Measurements from ENCODE around the gene UBE2R2.
A peak's percentile ranks its signal among the peaks of the same experiment; 100 is the strongest.
"Not testable (repeated sequence)": the region's sequence is repeated elsewhere in the genome, so short reads cannot be mapped to it uniquely, and the experiment has no call there.

Gene UBE2R2

DNA sequence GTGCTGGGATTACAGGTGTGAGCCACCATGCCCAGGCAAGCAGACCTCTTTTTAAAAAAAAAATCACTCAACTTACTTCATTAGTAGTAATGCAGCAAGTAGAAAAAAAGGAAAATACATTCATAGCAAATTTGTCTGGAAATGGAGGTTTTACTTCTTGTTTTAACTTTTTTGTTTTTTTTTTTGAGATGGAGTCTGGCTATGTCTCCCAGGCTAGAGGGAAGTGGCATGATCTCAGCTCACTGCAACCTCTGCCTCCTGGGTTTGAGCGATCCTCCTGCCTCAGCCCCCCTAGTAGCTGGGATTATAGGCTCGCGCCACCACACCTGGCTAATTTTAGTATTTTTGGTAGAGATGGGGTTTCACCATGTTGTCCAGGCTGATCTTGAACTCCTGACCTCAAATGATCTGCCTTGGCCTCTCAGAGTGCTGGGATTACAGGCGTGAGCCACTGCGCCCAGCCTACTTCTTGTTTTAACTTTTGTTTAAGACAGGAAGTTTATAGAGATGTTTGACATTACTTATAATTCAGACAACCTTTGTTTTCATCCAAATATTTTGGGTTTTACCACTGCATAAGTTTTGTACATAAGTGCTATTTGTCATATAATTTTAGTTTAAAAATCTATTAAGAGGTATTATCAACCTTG, 26.5 kb downstream of the UBE2R2 start:
- DNase-seq: no peak

DNA sequence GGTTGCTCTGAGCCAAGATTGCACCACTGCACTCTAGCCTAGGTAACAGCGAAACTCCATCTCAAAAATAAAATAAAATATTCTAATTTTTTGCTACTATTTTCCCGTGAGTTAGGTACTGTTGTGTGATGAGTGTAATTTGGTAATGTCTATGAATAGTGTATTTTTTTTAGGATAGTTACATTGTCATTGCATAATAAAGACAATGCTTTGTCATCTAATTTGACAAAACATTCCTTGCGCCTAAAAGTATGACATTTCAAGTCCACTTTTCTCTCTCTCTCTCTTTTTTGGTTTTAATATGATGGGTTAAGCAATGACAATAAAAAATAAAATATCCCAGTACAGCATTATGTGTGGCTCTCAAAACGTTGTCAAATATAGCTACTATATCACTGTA, 29.3 kb downstream of the UBE2R2 start:
- no peak for DNase-seq

DNA sequence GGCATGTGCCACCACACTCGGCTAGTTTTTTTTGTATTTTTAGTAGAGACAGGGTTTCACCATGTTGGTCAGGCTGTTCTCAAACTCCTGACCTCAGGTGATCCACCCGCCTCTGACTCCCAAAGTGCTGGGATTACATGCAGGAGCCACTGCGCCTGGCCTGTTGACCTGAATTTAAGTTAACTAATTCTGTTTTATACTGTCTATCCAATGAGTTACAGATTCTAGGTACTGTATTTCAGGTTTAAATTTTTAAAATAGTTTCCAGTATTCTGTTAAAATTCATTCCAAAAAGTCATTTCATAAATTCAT, 30.9 kb downstream of the UBE2R2 start:
- not testable (repeated sequence) for DNase-seq

DNA sequence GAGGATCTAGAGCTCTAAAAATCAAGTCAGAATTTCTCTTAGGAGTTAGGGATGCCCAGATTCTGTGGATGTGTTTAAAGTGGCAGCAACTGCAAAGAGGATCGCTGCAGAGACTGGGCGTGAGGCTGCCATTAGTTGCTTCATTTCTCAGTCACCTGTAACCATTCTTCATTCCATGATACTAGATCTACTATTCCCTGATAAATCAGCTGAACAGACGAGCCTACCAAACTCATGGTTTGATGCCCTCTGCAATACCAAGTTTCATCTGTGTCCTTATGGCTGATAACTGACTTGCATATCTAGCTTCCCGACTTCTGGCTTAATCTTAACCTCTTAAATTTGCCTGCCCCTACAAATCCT, 33.3 kb downstream of the UBE2R2 start:
- DNase-seq: no peak

DNA sequence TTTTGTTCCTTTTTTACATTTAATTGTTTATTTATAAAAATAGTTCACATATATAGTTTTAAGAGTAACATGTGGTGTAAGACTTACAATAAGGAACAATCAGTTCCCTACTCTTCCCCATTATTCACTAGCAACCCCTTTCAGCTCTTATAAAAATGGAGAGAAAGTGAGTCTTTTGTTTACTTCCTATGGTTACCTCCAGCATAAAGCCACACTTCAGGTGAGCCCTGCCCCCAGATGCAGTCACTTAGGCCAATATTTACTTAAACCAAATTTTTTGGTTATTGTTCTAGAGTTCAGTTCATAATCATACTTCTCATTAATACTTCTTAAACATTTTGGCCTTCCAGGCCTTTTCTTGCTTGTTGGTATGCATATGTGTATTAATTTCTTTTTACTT, 33.7 kb downstream of the UBE2R2 start:
- no peak for DNase-seq

DNA sequence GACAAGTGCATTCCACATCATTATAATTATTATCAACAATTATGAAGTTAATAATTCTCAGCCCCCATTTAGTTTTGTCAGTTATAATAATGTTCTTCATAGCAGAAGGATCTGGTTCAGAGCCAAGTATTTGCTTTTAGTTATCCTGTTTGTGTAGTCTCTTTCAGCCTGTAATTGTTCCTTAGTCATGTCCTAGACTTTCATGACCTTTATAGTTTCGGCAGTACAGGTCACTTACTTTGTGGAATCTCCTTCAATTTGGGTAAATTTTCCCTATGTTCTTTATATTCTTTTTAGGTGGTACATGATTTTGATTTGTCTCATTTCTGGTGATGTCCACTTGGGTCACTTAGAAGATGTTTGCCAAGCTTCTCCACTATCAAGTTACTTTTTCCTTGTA, 34.3 kb downstream of the UBE2R2 start:
- DNase-seq: no peak

DNA sequence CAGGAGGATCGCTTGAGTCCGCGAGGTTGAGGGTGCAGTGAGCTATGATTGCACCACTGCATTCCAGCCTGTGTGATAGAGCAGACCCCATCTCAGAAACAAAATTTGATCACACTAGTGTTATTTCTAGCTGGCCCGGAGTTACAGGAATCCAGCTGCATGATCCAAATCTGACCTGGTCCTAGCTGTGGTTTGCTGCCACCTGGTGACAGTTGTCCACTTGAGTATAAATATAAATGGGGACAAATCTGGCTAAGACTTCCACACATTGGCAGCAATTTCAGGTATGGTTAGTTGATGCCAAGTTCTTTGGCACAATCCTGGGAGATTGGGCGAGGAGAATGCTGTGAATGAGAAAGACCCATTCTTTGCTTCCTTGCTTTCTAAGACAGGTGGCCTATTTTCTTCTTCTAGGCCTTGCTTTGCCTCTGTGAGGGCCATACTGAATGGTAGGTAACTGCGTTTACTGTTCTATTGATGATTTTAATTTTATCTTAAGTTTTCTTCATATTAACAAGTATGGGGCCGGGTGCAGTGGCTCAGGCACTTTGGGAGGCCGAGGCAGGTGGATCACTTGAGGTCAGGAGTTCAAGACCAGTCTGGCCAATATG, 35.4 kb downstream of the UBE2R2 start:
- peak; percentile 52 for DNase-seq

DNA sequence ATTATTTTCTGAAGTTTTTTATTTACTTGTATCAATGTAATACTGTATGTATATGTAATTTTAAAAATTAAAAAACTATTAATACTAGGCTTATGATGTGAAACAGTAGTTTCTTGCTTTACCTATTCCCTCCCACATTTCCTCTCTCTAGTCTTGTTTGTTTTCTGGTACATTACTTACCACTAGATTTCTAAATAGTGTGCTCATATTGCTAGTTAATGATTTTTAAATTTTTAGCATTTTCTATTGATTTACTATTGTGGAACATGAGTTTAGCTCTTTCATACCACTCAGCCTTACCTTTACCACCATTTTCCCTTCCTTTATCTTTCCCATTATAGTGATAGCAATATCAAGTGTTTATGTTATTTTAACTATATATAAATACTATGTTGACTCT, 39.3 kb downstream of the UBE2R2 start:
- DNase-seq: no peak

DNA sequence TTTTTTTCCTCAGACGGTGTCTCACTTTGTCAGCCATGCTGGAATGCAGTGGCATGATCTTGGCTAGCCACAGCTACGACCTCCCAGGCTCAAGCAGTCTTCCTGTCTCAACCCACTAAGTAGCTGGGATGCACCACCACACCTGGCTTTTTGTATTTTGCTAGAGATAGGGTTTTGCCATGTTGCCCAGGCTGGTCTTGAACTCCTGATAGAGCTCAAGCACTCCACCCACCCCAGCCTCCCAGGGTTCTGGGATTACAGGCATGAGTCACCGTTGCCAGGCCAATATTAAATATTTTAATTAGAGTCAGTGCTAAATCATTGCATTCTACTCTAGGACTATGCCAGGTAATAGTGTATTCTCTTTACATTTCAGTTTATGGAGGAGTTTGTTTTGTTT, 41.5 kb downstream of the UBE2R2 start:
- DNase-seq: no peak

DNA sequence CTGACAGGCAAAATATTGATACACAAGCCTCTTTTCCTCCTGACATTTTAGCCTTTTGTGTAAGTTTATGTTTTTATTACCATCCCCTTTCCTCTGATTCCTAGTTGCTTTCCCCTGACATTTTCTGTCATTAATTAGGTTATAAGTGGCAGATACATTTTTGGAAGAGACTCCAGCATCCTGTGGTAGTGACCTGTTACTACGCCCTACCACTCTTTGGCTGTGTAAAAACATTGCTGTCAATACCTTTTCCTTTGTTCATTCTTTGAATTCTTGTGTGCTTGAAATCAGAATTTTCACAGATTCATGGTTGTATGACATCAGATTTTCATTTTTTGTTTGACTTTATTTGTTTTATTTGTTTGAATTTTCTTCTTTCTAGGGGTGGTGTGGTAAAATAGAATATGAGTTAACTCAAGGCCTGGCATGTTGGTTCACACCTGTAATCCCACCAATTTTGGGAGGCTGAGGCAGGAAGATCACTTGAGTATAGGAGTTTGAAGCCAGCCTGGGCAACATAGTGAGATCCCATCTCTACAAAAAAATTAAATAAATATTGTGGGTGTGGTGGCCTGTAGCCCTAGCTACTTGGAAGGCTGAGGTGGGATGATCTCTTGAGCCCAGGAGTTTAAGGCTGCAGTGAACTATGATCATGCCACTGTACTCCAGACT, 43.4 kb downstream of the UBE2R2 start:
- no peak for DNase-seq

DNA sequence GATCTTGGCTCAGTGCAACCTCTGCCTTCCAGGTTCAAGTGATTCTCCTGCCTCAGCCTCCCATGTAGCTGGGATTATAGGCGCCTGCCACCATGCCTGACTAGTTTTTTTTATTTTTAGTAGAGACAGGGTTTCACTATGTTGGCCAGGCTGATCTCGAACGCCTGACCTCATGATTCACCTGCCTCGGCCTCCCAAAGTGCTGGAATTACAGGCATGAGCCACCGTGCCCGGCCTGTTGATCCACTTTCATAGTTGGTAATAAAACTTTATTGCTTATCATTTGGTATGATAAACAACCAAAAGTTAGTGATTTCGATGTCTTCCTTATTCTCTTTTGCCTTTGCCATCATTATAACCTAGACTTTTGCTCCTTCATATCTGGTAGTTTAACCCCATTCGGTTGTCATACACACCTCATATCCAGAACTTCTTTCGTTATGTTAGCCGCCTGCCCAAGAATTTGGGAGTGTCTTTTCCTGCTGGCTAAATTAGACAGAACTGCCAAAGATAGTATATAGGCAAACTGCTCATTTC, 45.0 kb downstream of the UBE2R2 start:
- no peak for DNase-seq

DNA sequence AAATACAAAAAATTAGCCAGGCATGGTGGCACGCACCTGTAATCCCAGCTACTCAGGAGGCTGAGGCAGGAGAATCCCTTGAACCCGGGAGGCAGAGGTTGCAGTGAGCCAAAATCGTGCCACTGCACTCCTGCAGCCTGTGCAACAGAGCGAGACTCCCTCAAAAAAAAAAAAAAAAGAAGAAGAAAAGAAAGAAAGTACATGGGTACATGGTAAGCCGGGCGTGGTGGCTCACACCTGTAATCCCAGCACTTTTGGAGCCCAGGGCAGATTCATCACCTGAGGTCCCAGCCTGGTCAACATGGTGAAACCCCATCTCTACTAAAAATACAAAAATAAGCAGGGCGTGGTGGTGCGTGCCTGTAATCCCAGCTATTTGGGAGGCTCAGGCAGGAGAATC, 46.1 kb downstream of the UBE2R2 start:
- DNase-seq: not testable (repeated sequence)

DNA sequence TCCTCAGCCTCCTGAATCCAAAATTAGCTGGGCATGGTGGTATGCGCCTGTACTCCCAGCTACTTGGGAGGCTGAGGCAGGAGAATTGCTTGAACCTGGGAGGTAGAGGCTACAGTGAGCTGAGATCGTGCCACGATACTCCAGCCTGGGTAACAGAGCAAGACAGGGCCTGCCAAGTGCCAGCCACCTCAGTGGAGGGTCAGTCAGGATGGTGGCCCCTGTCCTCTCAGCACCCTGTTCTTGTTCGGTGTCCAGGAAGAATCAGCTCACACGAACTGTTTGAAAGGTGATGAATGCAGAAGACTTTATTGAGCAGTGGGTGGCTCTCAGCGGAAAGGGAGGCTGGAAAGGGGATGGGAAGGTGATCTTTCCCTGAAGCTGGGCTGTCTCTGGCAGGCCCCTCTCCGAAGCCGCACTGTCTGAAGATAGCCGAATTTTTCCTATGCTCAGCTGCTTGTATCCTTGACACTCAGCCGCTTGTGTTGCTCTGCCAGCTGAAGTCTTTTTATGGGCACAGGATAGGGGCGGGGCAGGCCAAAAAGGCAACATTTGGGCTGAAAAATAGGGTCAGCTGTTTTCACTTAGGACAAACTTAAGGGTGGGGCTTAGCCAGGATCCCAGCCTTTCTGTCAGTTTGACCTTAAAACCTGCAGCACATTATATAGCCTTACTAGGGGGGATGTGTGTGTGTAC, 50.9 kb downstream of the UBE2R2 start:
- no peak for DNase-seq

DNA sequence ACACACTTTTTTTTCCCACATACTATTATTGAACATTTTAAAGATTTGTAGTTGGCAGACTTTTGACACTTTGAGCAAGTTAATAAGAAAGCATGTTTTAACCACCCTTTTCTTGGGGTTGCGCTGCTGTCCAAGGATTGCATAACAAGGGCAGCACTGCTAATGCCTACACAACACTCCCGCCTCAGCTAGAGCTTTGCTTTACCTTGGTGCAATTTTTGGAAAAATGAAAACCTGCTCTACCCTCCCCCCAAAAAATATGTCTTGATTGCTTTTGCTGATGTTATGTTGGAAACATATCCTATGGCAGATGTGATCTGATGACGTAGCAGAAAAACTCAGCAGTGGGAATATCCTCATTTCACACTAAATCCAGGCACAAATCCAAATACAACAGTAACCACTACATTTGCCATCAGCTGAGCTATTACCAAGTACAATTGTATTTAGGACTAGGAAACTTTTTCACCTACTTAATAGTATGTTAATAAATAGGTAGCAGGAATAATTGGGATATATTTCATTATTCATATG, 51.5 kb downstream of the UBE2R2 start:
- peak; percentile 82 for DNase-seq

DNA sequence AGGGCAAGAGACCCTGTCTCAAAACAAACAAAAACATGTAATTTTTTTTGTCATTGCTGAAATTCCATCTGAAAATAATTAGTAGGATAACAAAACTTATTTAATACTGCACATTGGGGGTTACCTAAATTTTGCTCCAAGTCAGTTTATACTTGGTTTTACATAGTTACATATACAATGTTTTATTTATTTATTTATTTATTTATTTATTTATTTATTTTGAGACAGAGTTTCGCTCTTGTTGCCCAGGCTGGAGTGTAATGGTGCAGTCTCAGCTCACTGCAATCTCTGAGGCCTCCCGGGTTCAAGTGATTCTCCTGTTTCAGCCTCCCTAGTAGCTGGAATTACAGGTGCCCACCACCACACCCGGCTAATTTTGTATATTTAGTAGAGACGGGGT, 52.3 kb downstream of the UBE2R2 start:
- not testable (repeated sequence) for DNase-seq

DNA sequence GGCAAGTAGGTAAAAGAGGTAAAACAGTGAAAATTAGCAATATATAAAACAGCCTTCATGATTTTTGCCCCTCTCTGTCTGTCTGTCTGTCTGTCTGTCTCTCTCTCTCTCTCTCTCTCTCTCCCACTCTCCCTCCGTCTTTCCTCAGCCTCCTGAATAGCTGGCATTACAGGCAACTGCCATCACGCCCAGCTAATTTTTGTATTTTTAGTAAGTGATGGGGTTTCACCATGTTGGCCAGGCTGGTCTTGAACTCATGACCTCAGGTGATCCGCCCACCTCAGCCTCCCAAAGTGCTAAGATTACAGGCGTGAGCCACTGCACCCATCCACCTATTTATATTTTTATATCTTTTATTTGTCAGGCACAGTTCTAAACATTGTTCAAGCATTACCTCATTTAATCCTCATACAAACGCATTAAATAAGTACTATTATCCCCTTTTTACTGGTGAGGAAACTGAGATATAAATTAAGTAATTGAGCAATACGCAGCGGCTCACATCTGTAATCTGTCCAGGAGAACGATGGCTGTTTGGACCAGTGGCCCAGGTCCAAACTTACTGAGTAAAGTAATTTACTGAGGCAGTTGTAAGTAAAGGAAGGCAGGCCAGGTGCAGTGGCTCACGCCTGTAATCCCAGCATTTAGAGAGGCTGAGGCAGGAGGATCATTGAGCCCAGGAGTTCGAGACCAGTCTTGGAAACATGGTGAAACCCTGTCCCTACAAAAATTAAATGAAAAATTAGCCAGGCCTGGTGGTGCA, 60.9 kb downstream of the UBE2R2 start:
- no peak for DNase-seq

DNA sequence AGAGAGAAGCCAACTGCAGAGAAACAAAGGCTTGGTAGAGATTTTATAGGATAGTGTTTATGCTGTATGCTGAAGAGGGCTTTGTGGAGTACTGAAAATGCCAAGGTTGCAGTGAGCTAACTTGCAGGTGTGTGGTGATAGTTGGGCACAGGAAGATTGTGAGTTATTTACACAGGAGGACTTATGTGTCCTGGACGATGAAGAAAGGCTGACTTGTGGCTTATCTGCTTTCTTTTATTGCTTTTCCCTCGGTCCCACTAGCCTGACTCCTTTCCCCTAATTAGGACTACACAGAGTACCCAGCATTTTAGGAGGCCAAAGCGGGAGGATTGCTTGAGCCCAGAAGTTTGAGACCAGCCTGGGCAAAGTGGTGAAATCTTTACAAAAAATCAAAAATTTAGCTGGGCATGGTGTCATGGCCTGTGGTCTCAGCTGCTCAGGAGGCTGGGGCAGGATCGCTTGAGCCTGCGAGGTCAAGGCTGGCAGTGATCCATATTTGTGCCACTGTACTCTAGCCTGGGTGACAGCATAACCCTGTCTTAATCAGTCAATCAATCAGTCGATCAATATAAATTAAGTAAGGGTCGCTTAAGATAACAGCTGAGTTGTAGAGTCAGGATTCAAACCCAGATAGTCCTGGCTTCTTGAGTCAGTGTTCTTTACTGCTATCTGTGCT, 61.9 kb downstream of the UBE2R2 start:
- DNase-seq: no peak

DNA sequence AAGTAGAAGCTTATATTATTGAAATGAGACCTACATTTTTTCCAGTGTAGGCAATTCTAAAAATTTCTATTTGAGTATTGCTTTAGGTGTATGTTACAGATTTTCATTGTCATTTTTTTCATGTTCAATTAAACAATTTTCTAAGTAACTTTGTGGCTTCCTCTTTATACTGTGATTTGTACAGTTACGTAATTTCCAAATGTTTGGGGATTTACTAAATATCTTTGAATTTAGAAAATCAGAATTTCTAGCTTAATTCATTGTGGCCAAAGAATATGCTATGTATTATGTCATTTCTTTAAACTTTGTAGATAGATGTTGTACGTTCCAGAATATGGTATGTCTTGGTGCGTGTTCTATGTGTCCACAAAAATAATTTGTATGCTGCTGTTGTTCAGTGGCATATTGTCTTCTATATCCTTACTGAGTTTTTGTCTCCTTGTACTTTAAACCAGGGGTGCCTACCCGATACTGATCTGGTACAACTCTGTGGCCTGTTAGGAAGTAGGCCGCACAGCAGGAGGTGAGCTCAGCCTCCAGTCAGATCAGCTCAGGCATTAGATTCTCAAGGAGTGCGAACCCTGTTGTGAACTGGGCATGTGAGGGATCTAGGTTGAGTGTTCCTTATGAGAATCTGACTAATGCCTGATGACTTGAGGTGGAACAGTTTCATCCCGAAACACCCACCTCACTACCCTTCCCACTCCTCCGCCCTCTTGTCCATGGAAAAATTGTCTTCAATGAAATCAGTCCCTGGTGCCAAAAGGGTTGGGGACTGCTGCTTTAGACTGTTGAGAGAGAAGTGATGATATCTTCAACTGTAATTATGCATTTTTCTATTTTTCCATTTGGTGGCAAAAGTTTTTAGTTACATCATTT, 63.5 kb downstream of the UBE2R2 start:
- DNase-seq: no peak

DNA sequence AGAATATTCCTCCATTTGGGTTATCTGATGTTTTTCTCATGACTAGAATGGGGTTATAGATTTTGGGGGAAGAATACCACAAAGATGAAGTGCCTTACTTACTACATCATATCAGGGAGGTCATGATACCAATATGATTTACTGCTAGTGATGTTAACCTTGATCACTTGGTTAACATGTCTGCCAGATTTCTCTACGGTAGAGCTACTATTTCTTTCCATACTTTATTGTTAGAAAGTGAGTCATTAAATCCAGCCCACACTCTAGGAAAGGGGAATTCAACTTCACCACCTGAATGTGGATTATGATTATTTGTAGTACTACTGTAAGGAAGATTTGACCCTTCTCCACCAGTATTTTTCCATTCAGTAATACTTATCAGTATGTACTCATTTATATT, 64.7 kb downstream of the UBE2R2 start:
- DNase-seq: no peak

DNA sequence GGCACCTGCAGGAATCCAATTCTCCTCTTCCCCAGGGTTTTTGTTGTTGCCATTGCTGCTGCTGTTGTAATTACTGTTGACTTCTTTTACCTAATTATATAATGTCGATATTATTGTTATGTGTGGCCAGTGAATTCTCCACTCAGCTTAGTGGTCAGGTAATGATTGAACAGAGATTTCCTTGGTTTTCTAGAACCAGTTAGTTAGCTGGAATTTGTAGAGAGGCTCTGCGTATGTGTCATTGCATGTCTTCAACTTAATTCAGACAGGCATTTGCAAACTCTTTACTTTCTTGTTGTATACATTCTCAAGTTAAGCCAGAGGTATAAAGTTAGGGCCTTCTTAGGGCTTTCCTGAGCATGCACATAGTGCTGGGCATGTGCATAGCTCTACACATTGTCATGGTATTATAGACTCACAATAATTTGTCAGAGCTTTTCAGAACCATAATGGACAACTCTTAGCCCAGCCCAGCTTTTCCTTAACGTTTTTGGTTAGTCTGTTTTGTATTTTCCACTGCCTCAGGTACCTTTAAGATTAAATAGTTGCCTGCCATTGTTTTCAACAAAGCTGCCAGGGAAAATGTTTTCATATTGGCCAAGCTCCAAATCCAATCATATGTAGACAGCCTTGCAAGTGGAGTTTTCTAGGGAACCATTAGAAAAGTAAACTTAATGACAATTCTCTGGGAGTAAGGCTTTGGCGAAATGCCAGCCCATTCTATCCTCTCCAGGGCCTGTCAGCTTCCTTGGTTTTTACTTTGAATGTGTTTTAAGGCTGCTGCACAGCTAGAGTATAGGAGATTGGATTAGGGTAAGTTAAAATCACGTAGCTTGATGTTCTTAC, 68.1 kb downstream of the UBE2R2 start:
- peak; percentile 36 for DNase-seq

Data from NCI-H446 treated with DMSO at 0.1 percent for 48 hours (cell line).